HEK293T (cell line): ENCODE data around the gene MCM8.

Source experiments
- ELF4 ChIP-seq: fragments of 450-650 bp; IDR thresholded peaks from 2 replicates; pipeline ENCODE4 v1.6.1; 2017; ENCODE audit warnings: antibody characterized with exemption
- FOXK2 ChIP-seq: fragments of 450-650 bp; IDR thresholded peaks from 2 replicates; pipeline ENCODE4 v1.6.1; 2016; ENCODE audit warnings: mild to moderate bottlenecking
- FOXM1 ChIP-seq: fragments of 450-650 bp; IDR thresholded peaks from 2 replicates; pipeline ENCODE4 v1.6.1; 2017; ENCODE audit warnings: mild to moderate bottlenecking, borderline replicate concordance
- HDGF ChIP-seq: fragments of 450-650 bp; IDR thresholded peaks from 2 replicates; pipeline ENCODE4 v1.6.1; 2017; ENCODE audit warnings: antibody characterized with exemption, borderline replicate concordance
- SP1 ChIP-seq: fragments of 450-650 bp; IDR thresholded peaks from 2 replicates; pipeline ENCODE4 v1.6.1; 2017
- ZNF384 ChIP-seq: fragments of 450-650 bp; IDR thresholded peaks from 2 replicates; pipeline ENCODE4 v1.6.1; 2016

DNA sequence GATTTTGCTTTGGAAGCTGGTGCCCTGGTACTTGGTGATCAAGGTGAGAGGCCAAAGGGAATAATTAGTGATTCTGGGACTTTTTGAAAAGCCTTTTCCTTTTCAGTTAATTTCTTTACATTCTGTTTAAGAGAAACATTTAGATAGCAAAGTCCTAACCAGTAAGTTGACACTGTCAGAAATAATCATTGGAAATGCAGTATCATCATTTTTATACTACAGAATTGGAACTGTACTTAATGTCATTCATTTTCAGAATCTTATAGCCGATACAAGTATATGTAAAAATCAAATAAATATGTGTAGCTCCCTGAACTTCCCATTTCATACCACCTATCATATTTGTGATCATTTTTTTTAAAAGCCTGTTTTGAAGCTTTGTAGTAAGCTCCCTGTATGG, 27.5 kb downstream of the MCM8 start:
- TF ChIP-seq HDGF: no peak
- TF ChIP-seq FOXM1: no peak
- TF ChIP-seq ELF4: no peak
- no peak for TF ChIP-seq SP1
- no peak for TF ChIP-seq FOXK2
- no peak for TF ChIP-seq ZNF384
